Epithelial cell of esophagus (primary cell): ENCODE measurements around the gene ULK4.
A peak's percentile ranks its signal among the peaks of the same experiment; 100 is the strongest.

Experiments
- DNase-seq: peaks from one replicate; pipeline ENCODE4 v3.0.0; 2010; ENCODE audit warnings: low read depth
- H3K4me3 ChIP-seq: 2 replicates; pipeline ENCODE4 v1.5.1; 2011; ENCODE audit warnings: mild to moderate bottlenecking, low read length, control low read depth
- TF ChIP-seq, protein P1 (sequence below): IDR thresholded peaks from 2 replicates; pipeline ENCODE4 v1.5.1; 2011; ENCODE audit warnings: low read depth, mild to moderate bottlenecking, low read length, control low read depth, inconsistent platforms; ENCODE audit not compliant: insufficient read depth; ENCODE audit errors: missing control alignments

ULK4 gene

GRCh38 chr3:41363830-41364523, 597.9 kb downstream of the ULK4 start:
- TF ChIP-seq, protein P1, sequence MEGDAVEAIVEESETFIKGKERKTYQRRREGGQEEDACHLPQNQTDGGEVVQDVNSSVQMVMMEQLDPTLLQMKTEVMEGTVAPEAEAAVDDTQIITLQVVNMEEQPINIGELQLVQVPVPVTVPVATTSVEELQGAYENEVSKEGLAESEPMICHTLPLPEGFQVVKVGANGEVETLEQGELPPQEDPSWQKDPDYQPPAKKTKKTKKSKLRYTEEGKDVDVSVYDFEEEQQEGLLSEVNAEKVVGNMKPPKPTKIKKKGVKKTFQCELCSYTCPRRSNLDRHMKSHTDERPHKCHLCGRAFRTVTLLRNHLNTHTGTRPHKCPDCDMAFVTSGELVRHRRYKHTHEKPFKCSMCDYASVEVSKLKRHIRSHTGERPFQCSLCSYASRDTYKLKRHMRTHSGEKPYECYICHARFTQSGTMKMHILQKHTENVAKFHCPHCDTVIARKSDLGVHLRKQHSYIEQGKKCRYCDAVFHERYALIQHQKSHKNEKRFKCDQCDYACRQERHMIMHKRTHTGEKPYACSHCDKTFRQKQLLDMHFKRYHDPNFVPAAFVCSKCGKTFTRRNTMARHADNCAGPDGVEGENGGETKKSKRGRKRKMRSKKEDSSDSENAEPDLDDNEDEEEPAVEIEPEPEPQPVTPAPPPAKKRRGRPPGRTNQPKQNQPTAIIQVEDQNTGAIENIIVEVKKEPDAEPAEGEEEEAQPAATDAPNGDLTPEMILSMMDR, result no peak
- DNase-seq, result no peak
- H3K4me3 ChIP-seq, result no peak overlapping the region

DNA sequence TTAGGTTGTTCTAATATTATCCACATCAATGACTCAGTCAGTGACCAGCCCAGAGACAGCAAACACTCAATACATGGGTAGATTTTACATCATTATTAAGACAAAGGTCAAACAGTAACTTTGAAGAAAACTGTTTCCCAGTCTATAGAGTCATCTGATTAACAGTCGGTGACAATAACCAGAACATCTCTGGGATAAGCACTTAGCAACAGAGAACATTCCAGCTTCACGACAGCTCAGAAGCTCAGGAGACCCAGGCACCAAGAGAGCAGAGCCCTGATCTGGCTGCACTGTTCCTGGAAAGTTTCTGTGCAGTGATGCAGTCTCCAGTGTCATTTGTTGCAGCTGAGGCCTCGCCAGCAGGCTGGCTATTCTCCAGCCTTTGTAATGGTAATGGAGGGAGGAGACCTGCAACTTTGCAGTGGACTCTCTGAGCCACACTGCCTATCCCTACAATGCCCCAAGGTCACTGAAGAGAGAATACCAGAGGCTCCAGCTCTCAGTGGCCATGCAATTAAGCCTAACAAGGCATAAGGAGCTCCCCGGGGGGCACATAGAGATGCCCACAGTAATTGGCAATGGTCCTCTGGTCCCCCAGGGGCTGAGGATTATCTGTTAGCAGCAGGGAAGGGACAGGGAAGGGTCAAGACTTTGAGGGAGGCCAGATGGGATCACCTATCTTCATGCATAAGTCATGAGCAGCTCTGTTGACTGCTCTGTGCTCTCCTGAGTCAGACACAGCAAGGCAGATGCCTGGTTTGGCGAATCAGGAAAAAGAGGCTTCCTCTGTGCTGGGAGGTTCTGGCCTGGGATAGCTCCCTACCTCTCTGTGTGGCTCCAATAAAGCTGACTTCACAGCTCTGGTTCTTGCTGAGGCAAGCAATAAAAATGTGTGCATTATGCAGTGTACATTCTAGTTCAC, 599.0 kb downstream of the ULK4 start:
- TF ChIP-seq, protein P1, result no peak
- no peak overlapping the region for H3K4me3 ChIP-seq
- DNase-seq, result peak; percentile 22

GRCh38 chr3:41357271-41357670, 604.6 kb downstream of the ULK4 start:
- TF ChIP-seq, protein P1, result no peak
- DNase-seq, result no peak
- no peak overlapping the region for H3K4me3 ChIP-seq

- no peak overlapping the region for H3K4me3 ChIP-seq
- DNase-seq, result peak; percentile 43
- TF ChIP-seq, protein P1, result no peak
These were observed 605.1 kb downstream of the ULK4 start for GRCh38 chr3:41356775-41357174.

- TF ChIP-seq, protein P1, result no peak
- no peak overlapping the region for H3K4me3 ChIP-seq
- DNase-seq, result no peak
These were observed 609.4 kb downstream of the ULK4 start for GRCh38 chr3:41352510-41352909.

DNA sequence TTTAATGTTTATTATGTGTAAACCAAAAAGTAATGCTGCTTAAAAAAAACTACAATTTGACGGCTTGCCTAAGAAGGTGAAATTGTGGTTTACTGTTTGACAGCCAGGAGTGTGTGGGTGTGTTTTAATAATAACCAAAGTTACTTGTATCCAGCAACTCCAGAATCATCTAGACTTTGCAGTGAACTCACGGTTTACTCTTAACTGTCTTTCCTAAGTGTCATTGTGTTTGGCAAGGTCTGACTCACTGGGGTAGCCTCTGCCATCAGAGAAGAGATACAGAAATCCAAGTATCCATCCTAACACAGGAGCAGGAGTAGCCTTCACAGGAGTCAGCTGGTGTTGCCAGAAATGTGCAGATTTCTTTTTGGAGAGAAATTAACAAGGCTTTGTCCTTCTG, 611.5 kb downstream of the ULK4 start:
- DNase-seq, result peak; percentile 41
- H3K4me3 ChIP-seq, result no peak overlapping the region
- TF ChIP-seq, protein P1, result no peak
